HepG2 (cell line): Measurements from ENCODE around the gene DCAF15. TPM values are rescaled to one million over a fixed set of nuclear protein-coding genes. Genes with fewer than 3 reads are reported as not detected.
A peak's percentile ranks its signal among the peaks of the same experiment; 100 is the strongest.

Experiments
- AHR ChIP-seq: IDR thresholded peaks from 2 replicates; pipeline ENCODE4 v1.6.1; 2018; ENCODE audit warnings: missing genetic modification reagents, missing compliant biosample characterization
- ATF4 ChIP-seq, 2 experiments: fragments of 450-650 bp in 1 of 2; sonication (generic) in 1 of 2; formaldehyde crosslinking; IDR thresholded peaks; 2 replicates each; pipeline versions ENCODE4 v1.5.0 to v1.8.0; 2020 to 2022; ENCODE audit warnings: mild to moderate bottlenecking in 1 of 2, missing genetic modification reagents in 1 of 2
- CBFB ChIP-seq: sonication (generic); formaldehyde crosslinking; IDR thresholded peaks from 2 replicates; pipeline ENCODE4 v1.4.0; 2020; ENCODE audit warnings: missing genetic modification reagents
- CHD2 ChIP-seq: IDR thresholded peaks from 2 replicates; pipeline ENCODE4 v1.6.1; 2011; ENCODE audit warnings: low read depth, low read length, improper control_type of control experiment
- DNMT1 ChIP-seq: sonication (generic); formaldehyde crosslinking; IDR thresholded peaks from 2 replicates; pipeline ENCODE4 v1.5.1; 2020; ENCODE audit warnings: mild to moderate bottlenecking, missing genetic modification reagents
- EP300 ChIP-seq, 3 experiments: sonication (generic) in 1 of 3; formaldehyde crosslinking in 1 of 3; IDR thresholded peaks; 2 replicates each; pipeline versions ENCODE4 v1.5.1 to v1.6.1; 2011 to 2020; ENCODE audit warnings: low read depth in 2 of 3, low read length in 2 of 3, borderline replicate concordance in 1 of 3, improper control_type of control experiment in 1 of 3, mild to moderate bottlenecking in 1 of 3, missing genetic modification reagents in 1 of 3, moderate library complexity in 1 of 3
- HNF4A ChIP-seq: sonication (generic); formaldehyde crosslinking; IDR thresholded peaks from 2 replicates; pipeline ENCODE4 v1.4.0; 2020; ENCODE audit warnings: missing genetic modification reagents
- HNRNPH1 ChIP-seq: fragments of 200-400 bp; formaldehyde crosslinking; optimal IDR thresholded peaks from 2 replicates; pipeline ENCODE3; 2017; ENCODE audit warnings: mild to moderate bottlenecking, low read depth, low read length
- LCORL ChIP-seq, 2 experiments: fragments of 450-650 bp in 1 of 2; sonication (generic) in 1 of 2; formaldehyde crosslinking in 1 of 2; IDR thresholded peaks; 2 replicates each; pipeline versions ENCODE4 v1.5.0 to v1.6.1; 2017 to 2020; ENCODE audit warnings: antibody characterized with exemption in 1 of 2, missing genetic modification reagents in 1 of 2
- MTA1 ChIP-seq: sonication (generic); formaldehyde crosslinking; IDR thresholded peaks from 2 replicates; pipeline ENCODE4 v1.4.0; 2020; ENCODE audit warnings: missing genetic modification reagents, mild to moderate bottlenecking, borderline replicate concordance
- PBX3 ChIP-seq: sonication (generic); formaldehyde crosslinking; IDR thresholded peaks from 2 replicates; pipeline ENCODE4 v1.8.1; 2023; ENCODE audit warnings: missing genetic modification reagents, inconsistent platforms, borderline replicate concordance
- POGZ ChIP-seq: sonication (generic); formaldehyde crosslinking; IDR thresholded peaks from 2 replicates; pipeline ENCODE4 v1.4.0; 2020; ENCODE audit warnings: mild to moderate bottlenecking, missing genetic modification reagents
- REL ChIP-seq: sonication (generic); formaldehyde crosslinking; conservative IDR thresholded peaks from 2 replicates; pipeline ENCODE4 v1.8.0; 2022; ENCODE audit warnings: mild to moderate bottlenecking, missing genetic modification reagents, moderate library complexity
- SRF ChIP-seq: IDR thresholded peaks from 2 replicates; pipeline ENCODE4 v1.6.1; 2011; ENCODE audit warnings: mild to moderate bottlenecking, low read depth, low read length, moderate library complexity
- SUZ12 ChIP-seq: fragments of 150-350 bp; IDR thresholded peaks from 2 replicates; pipeline ENCODE4 v1.6.1; 2014; ENCODE audit warnings: low read depth, low read length
- TFAP4 ChIP-seq: sonication (generic); IDR thresholded peaks from 2 replicates; pipeline ENCODE4 v1.6.1; 2016; ENCODE audit warnings: low read depth, borderline replicate concordance
- THYN1 ChIP-seq: sonication (generic); formaldehyde crosslinking; IDR thresholded peaks from 2 replicates; pipeline ENCODE4 v1.8.1; 2023; ENCODE audit warnings: low read depth, mild to moderate bottlenecking, moderate library complexity, missing genetic modification reagents, borderline replicate concordance
- YY1 ChIP-seq: IDR thresholded peaks from 2 replicates; pipeline ENCODE4 v1.6.1; 2011; ENCODE audit warnings: low read length, low read depth, moderate library complexity, mild to moderate bottlenecking; ENCODE audit not compliant: insufficient read depth, insufficient replicate concordance
- ZBTB20 ChIP-seq: sonication (generic); formaldehyde crosslinking; IDR thresholded peaks from 2 replicates; pipeline ENCODE4 v1.8.1; 2023; ENCODE audit warnings: missing genetic modification reagents, low read depth, mild to moderate bottlenecking, borderline replicate concordance
- ZNF414 ChIP-seq: sonication (generic); formaldehyde crosslinking; IDR thresholded peaks from 2 replicates; pipeline ENCODE4 v1.5.0; 2020; ENCODE audit warnings: missing genetic modification reagents
- ZNF503 ChIP-seq: sonication (generic); formaldehyde crosslinking; IDR thresholded peaks from 2 replicates; pipeline ENCODE4 v1.4.0; 2020; ENCODE audit warnings: missing genetic modification reagents
- ZNF562 ChIP-seq: sonication (generic); formaldehyde crosslinking; IDR thresholded peaks from 2 replicates; pipeline ENCODE4 v1.8.0; 2022; ENCODE audit warnings: missing genetic modification reagents, borderline replicate concordance
- ZNF768 ChIP-seq: sonication (generic); formaldehyde crosslinking; IDR thresholded peaks from 2 replicates; pipeline ENCODE4 v1.4.0; 2020; ENCODE audit warnings: missing genetic modification reagents
- ZNF841 ChIP-seq: sonication (generic); formaldehyde crosslinking; IDR thresholded peaks from 2 replicates; pipeline ENCODE4 v1.8.1; 2023; ENCODE audit warnings: missing genetic modification reagents, borderline replicate concordance
- polyA plus RNA-seq, 8 experiments: library from polyadenylated mRNA; depleted of rRNA in 3 of 8; stranded (reverse) in 7 of 8; unstranded in 1 of 8; fragments of >200 nt; fragmentation: Illumina TruSeq in 4 of 8; extraction: Trizol in 4 of 8; gene quantifications; 2 replicates each; pipeline versions ENCODE4 v1.2.1 to v1.2.3, GENCODE V29; 2011 to 2016; ENCODE audit warnings: low read depth in 4 of 8, missing spikeins in 1 of 8, mixed read lengths in 1 of 8; ENCODE audit not compliant: insufficient read depth in 1 of 8
- total RNA-seq, 5 experiments: library from RNA; depleted of rRNA; stranded (reverse); fragments of >200 nt; fragmentation: Illumina TruSeq; extraction: Trizol; gene quantifications; 2 replicates each; pipeline ENCODE4 v1.2.3, GENCODE V29; 2016; ENCODE audit warnings: low read depth in 1 of 5

DCAF15 gene
- total and polyA plus RNA-seq, 2 of the 13 experiments (the other 11 are each of a cell fraction or from before 2014, with no cell fraction given), result 13.6 to 14.0 TPM

GRCh38 chr19:13906521-13906904 lies 45.8 kb upstream of the DCAF15 start (continued):
- TF ChIP-seq ZNF562 (CRISPR knock-in tag) (no peak), THYN1 (no peak), ZNF841 (CRISPR knock-in tag) (no peak), YY1 (no peak), DNMT1 (CRISPR knock-in tag) (no peak), ZNF414 (no peak), TFAP4 (peak; percentile 61; the same call in 1 of the 2 replicates), ZNF503 (no peak), SRF (no peak), SUZ12 (no peak), LCORL (IDR thresholded peaks at IDR 0.05) (no peak), LCORL (CRISPR knock-in tag; IDR thresholded peaks at IDR 0.05) (0 out of 2 replicates have a peak, but pooled peaks have one; percentile 2), HNRNPH1 (no peak), REL (CRISPR knock-in tag) (0 out of 2 replicates have a peak, but pooled peaks have one; percentile 25), ZBTB20 (no peak), MTA1 (CRISPR knock-in tag) (no peak), EP300 (IDR thresholded peaks at IDR 0.05; ENCODE audit: low read depth in 2 of 2, low read length in 2 of 2) (peak in 1 of 2 experiments; percentile 18; a peak in 1 of 4 replicates), EP300 (CRISPR knock-in tag; IDR thresholded peaks at IDR 0.05; ENCODE audit: borderline replicate concordance) (no peak), AHR (CRISPR knock-in tag) (no peak), PBX3 (CRISPR knock-in tag) (no peak), CBFB (CRISPR knock-in tag) (no peak), CHD2 (no peak), HNF4A (CRISPR knock-in tag) (peak; percentile 56; the same call in 1 of the 2 replicates), POGZ (CRISPR knock-in tag) (no peak), ATF4 (CRISPR knock-in tag; IDR thresholded peaks at IDR 0.05) (peak in 1 of 2 experiments; percentile 74; a peak in 2 of 4 replicates), ZNF768 (CRISPR knock-in tag) (0 out of 2 replicates have a peak, but pooled peaks have one; percentile 0)
